ENCODE measurements around the gene PANK1.

DNA sequence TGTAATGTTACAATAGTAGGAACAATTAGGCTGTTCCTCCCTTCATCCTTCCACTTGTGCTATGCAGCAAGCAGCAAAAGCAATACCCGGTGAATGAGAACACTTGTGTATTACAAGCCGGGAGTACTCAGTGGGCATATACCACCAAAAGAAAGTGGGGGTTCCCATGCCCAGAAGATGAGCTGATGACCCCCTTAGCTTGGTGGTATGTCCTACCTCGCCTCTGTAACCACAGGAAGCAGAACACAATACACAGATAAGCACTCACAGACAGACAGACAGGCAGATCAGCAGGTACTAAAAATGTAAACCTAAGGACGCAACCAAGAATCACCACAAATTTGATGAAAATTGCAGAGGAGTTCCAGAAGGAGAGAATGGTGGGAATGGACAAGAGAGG lies 40.9 kb upstream of the PANK1 start:
- no peak for TF ChIP-seq POLR2A (IDR thresholded peaks at IDR 0.05; ENCODE audit: low read length)
- no peak for TF ChIP-seq GATA1 (IDR thresholded peaks at IDR 0.05; ENCODE audit: low read depth, low read length)

Data from erythroblast (primary cell).